MM.1S (cell line): Measurements from ENCODE around the gene LZTS3.

Experiments used
- DNase-seq: peaks from one replicate; pipeline ENCODE4 v3.0.0-alpha.2; 2015
- H2AFZ ChIP-seq: fragments of 300-600 bp; sonication (generic); 2 replicates; pipeline ENCODE4 v1.6.0; 2016; ENCODE audit warnings: antibody characterized with exemption, low read length
- H3F3A ChIP-seq: fragments of 300-600 bp; sonication (generic); 2 replicates; pipeline ENCODE4 v1.6.1; 2016; ENCODE audit warnings: mild to moderate bottlenecking, antibody characterized with exemption, low read length, moderate library complexity, mixed read lengths; ENCODE audit not compliant: insufficient read depth
- H3K27ac ChIP-seq: fragments of 300-600 bp; sonication (generic); 2 replicates; pipeline ENCODE4 v1.5.1; 2016; ENCODE audit warnings: mild to moderate bottlenecking, low read length
- H3K27me3 ChIP-seq: fragments of 300-600 bp; sonication (generic); replicated peaks from 2 replicates; pipeline ENCODE4 v1.6.0; 2016; ENCODE audit warnings: low read length; ENCODE audit not compliant: insufficient read depth
- H3K36me3 ChIP-seq: fragments of 300-600 bp; sonication (generic); replicated peaks from 2 replicates; pipeline ENCODE4 v1.6.1; 2016; ENCODE audit warnings: mild to moderate bottlenecking, low read length, mixed read lengths; ENCODE audit not compliant: insufficient read depth
- H3K4me1 ChIP-seq: fragments of 300-600 bp; sonication (generic); 2 replicates; pipeline ENCODE4 v1.6.1; 2016; ENCODE audit warnings: low read length, mixed read lengths
- H3K4me2 ChIP-seq: fragments of 300-600 bp; sonication (generic); 2 replicates; pipeline ENCODE4 v1.6.0; 2016; ENCODE audit warnings: low read depth, low read length
- H3K4me3 ChIP-seq: fragments of 300-600 bp; sonication (generic); 2 replicates; pipeline ENCODE4 v1.5.1; 2016; ENCODE audit warnings: low read length, mixed read lengths
- H3K79me2 ChIP-seq: fragments of 300-600 bp; sonication (generic); 2 replicates; pipeline ENCODE4 v1.6.1; 2016; ENCODE audit warnings: mixed run types, low read length, mixed read lengths
- H3K9ac ChIP-seq: fragments of 300-600 bp; sonication (generic); 2 replicates; pipeline ENCODE4 v1.6.1; 2016; ENCODE audit warnings: low read length, mixed read lengths
- H3K9me2 ChIP-seq: fragments of 300-600 bp; sonication (generic); replicated peaks from 2 replicates; pipeline ENCODE4 v1.6.1; 2016; ENCODE audit warnings: mild to moderate bottlenecking, low read length, mixed read lengths; ENCODE audit not compliant: insufficient read depth
- H3K9me3 ChIP-seq: fragments of 300-600 bp; sonication (generic); replicated peaks from 2 replicates; pipeline ENCODE4 v1.6.1; 2016; ENCODE audit warnings: mild to moderate bottlenecking, low read length, mixed read lengths; ENCODE audit not compliant: insufficient read depth
- H4K20me1 ChIP-seq: fragments of 300-600 bp; sonication (generic); 2 replicates; pipeline ENCODE4 v1.6.1; 2016; ENCODE audit warnings: mild to moderate bottlenecking, low read length, moderate library complexity, mixed read lengths; ENCODE audit not compliant: insufficient read depth
- EZH2 ChIP-seq: fragments of 300-600 bp; sonication (generic); optimal IDR thresholded peaks from 2 replicates; pipeline ENCODE3; 2017; ENCODE audit warnings: low read depth, mild to moderate bottlenecking, antibody characterized with exemption, low read length, mixed read lengths
- EZH2phosphoT487 ChIP-seq: fragments of 300-600 bp; sonication (generic); IDR thresholded peaks from 2 replicates; pipeline ENCODE4 v1.6.1; 2018; ENCODE audit warnings: antibody characterized with exemption, low read length
- TF ChIP-seq, protein P1 (sequence below): fragments of 300-600 bp; sonication (generic); IDR thresholded peaks from 2 replicates; pipeline ENCODE4 v1.5.1; 2016; ENCODE audit warnings: antibody characterized with exemption, low read length, mixed read lengths

LZTS3 gene

DNA sequence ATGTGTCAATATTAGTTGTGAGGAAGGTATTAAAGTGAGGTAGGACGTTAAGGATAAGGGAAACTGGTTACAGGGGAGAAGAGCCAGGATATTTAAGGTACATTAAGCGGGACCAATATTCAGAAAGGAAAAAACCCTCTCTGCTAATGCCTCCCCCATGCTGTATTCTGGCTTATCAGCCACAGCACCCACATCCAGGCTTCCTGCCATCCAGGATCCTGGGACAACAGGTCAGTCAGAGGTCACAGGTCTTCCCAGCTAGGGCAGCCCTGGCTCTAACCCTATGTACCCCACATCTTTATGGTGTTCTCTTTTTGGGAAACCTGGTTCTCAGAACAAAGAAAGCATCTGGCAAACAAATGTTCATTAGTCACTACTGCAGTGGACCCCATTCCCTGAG is 25.9 kb upstream of the LZTS3 start:
- TF ChIP-seq, protein P1, sequence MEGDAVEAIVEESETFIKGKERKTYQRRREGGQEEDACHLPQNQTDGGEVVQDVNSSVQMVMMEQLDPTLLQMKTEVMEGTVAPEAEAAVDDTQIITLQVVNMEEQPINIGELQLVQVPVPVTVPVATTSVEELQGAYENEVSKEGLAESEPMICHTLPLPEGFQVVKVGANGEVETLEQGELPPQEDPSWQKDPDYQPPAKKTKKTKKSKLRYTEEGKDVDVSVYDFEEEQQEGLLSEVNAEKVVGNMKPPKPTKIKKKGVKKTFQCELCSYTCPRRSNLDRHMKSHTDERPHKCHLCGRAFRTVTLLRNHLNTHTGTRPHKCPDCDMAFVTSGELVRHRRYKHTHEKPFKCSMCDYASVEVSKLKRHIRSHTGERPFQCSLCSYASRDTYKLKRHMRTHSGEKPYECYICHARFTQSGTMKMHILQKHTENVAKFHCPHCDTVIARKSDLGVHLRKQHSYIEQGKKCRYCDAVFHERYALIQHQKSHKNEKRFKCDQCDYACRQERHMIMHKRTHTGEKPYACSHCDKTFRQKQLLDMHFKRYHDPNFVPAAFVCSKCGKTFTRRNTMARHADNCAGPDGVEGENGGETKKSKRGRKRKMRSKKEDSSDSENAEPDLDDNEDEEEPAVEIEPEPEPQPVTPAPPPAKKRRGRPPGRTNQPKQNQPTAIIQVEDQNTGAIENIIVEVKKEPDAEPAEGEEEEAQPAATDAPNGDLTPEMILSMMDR: no peak
- TF ChIP-seq EZH2phosphoT487 (no peak), EZH2 (no peak)
- H3K4me3 ChIP-seq: no peak overlapping the region
- no peak overlapping the region for H3K9ac ChIP-seq
- no peaks in the 10 kb centered on the region for H3K9me3 ChIP-seq
- peaks cover 23% of the 10 kb centered on the region for H3K79me2 ChIP-seq
- no peak overlapping the region for H3K27ac ChIP-seq
- H3K4me1 ChIP-seq: 0 out of 2 replicates have a peak, but pooled peaks cover 6% of the 10 kb centered on the region
- no peaks in the 10 kb centered on the region for H4K20me1 ChIP-seq
- H3K36me3 ChIP-seq: peaks cover 2% of the 10 kb centered on the region; the same call in 1 of the 2 replicates
- H3K4me2 ChIP-seq: no peak overlapping the region
- no peak for DNase-seq
- H3K27me3 ChIP-seq: no peaks in the 10 kb centered on the region
- H2AFZ ChIP-seq: no peak overlapping the region
- H3K9me2 ChIP-seq: no peaks in the 10 kb centered on the region
- H3F3A ChIP-seq: no peaks in the 10 kb centered on the region

DNA sequence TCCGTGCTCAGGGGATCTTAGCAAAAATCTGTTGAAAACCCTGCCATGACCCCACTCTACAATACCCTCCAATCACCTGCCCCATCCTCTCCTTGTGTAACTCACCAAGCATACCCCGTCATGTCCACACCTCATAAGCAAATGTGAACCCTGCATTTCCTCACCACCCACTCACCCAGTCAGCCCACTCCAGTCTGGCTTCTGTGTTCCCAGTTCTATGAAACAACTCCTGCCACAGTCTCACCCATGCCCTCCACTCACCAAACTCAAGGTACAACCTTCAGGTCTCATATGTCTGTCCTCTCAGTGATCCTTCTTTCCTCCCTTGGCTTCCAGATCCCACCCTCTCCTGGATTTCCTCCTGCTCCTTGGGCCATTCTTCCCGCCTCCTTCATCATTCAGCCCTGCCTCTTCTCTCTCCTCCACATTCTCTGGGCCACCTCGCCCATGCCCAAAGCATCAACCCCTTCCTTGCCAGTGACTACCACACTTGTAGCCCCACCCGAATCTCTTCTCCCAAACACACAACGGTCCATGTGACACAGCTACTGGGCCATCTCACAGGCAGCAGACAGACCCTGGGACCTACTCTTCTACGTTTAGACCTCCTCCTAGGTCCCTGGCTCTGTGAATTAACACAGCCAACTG is 22.4 kb upstream of the LZTS3 start:
- Histone ChIP-seq H4K20me1 (no peaks in the 10 kb centered on the region), H3K4me3 (no peak overlapping the region), H3K36me3 (peaks cover 2% of the 10 kb centered on the region; the same call in 1 of the 2 replicates), H3K9me3 (no peaks in the 10 kb centered on the region), H2AFZ (no peak overlapping the region), H3K9ac (no peak overlapping the region), H3K79me2 (no peaks in the 10 kb centered on the region), H3K4me2 (no peak overlapping the region), H3K9me2 (no peaks in the 10 kb centered on the region), H3K27ac (no peak overlapping the region), H3K27me3 (no peaks in the 10 kb centered on the region), H3K4me1 (no peaks in the 10 kb centered on the region), H3F3A (no peaks in the 10 kb centered on the region)
- DNase-seq: no peak
- TF ChIP-seq, protein P1: no peak
- TF ChIP-seq EZH2 (no peak), EZH2phosphoT487 (no peak)

DNA sequence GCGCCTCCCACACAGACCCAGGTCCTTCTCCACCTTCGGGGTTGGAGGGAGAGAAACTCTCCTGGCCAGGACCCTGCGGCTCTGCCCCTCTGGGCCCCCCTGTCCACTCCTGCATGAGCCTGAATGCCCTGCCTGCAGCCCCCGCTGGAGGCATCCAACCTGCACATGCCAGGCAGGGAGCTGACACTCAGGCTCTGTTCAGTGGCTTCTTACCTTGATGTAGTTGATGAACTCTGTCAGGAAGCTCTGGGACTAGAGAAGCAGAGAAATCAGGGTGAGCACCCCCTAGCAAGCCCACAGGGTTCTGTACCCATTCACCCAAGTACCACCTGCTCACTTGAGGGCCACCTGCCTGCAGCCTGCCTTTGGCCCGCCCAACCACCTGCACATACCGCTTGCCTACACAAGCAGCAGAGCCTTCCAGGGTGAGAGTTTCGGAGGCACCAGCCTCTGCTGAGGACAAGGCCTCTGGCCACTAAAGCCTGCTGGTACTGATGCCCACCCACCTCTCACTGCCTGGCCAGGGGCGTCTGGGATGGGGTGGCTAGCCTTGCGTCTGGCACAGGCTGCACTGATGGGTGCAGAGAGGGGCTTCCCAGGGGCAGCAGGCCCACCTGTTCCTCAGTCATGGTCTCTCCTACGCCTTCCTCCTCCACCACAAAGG is 21.4 kb upstream of the LZTS3 start:
- no peak for TF ChIP-seq EZH2phosphoT487
- Histone ChIP-seq H4K20me1 (no peaks in the 10 kb centered on the region), H3K4me2 (no peak overlapping the region), H3K79me2 (no peaks in the 10 kb centered on the region), H3K27ac (no peak overlapping the region), H3K4me1 (no peaks in the 10 kb centered on the region), H2AFZ (no peak overlapping the region), H3F3A (no peaks in the 10 kb centered on the region), H3K27me3 (no peaks in the 10 kb centered on the region), H3K9ac (no peak overlapping the region), H3K4me3 (no peak overlapping the region), H3K9me2 (no peaks in the 10 kb centered on the region), H3K9me3 (no peaks in the 10 kb centered on the region), H3K36me3 (0 out of 2 replicates have a peak, but pooled peaks cover 2% of the 10 kb centered on the region)
- no peak for DNase-seq
